Epithelial cell of esophagus (primary cell): ENCODE results near the gene LCT.
A peak's percentile ranks its signal among the peaks of the same experiment; 100 is the strongest.

Experiments used
- DNase-seq: peaks from one replicate; pipeline ENCODE4 v3.0.0; 2010; ENCODE audit warnings: low read depth
- H3K4me3 ChIP-seq: 2 replicates; pipeline ENCODE4 v1.5.1; 2011; ENCODE audit warnings: mild to moderate bottlenecking, low read length, control low read depth
- TF ChIP-seq, protein P1 (sequence below): IDR thresholded peaks from 2 replicates; pipeline ENCODE4 v1.5.1; 2011; ENCODE audit warnings: low read depth, mild to moderate bottlenecking, low read length, control low read depth, inconsistent platforms; ENCODE audit not compliant: insufficient read depth; ENCODE audit errors: missing control alignments

Gene LCT

DNA sequence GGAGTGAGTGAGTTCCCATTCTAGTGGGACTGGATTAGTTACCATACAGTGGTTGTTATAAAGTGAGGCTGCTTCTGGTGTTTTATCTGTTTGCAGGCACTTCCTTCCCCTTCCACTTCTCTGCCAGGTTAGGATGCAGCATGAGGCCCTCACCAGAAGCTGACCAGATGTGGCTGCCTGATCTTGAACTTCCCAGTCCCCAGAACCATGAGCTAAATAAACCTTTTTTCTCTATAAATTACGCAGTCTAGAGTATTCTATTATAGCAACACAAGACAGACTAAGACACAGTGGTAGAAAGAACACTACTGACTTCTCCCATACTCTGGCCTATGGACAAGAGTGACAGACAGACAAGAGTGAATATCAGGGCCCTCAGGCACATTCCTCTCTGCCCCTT lies 14.1 kb downstream of the LCT start:
- no peak overlapping the region for H3K4me3 ChIP-seq
- TF ChIP-seq, protein P1, sequence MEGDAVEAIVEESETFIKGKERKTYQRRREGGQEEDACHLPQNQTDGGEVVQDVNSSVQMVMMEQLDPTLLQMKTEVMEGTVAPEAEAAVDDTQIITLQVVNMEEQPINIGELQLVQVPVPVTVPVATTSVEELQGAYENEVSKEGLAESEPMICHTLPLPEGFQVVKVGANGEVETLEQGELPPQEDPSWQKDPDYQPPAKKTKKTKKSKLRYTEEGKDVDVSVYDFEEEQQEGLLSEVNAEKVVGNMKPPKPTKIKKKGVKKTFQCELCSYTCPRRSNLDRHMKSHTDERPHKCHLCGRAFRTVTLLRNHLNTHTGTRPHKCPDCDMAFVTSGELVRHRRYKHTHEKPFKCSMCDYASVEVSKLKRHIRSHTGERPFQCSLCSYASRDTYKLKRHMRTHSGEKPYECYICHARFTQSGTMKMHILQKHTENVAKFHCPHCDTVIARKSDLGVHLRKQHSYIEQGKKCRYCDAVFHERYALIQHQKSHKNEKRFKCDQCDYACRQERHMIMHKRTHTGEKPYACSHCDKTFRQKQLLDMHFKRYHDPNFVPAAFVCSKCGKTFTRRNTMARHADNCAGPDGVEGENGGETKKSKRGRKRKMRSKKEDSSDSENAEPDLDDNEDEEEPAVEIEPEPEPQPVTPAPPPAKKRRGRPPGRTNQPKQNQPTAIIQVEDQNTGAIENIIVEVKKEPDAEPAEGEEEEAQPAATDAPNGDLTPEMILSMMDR, result no peak
- no peak for DNase-seq

DNA sequence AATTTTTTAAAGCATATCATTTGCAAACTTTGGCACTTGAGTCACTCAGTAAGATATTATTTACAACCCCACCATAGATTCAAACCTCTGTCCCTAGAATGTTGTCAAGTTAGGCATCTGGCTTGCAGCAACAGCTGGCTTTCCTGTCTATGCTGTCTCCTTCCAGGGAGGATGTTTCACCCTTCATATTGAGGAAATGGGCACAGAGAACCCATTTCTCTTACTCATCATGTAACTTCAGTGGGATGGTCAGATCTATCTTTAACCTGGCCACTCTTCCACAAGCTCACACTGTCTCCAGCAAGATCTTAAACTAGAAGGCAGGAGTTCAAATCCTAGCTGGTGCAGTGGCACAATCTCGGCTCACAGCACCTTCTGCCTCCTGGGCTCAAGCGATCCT lies 15.8 kb downstream of the LCT start:
- TF ChIP-seq, protein P1, result no peak
- DNase-seq, result no peak
- H3K4me3 ChIP-seq, result no peak overlapping the region

DNA sequence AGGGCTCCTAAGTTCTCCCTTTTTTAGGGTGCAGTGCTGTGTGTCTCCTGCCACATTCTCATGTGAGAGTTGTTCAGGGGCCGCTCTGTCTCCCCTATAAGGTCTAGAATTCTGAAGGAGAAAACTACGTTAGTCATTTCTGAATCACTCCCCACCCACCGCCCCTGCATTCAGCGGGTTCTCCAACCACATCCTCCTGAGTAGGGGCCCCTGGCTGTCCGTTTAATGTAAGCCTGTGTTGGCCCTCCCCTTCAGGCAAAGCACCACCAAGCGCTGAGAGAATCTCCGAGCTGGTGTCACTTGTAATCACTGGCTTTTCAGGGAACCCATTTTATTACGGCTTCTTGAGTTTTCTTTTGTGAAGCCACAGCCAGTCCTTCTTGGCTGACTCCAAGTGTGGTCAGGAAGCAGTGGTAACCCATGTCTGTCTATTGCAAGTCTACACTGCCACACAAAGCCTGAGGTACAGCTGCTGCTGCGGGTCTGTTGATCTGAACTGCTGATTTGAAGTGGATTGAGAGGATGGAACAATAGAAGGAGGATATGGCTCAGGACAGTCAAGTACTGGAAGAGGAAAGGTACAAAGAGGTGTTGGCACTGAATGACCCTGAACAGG lies 16.9 kb downstream of the LCT start:
- no peak overlapping the region for H3K4me3 ChIP-seq
- TF ChIP-seq, protein P1, result no peak
- no peak for DNase-seq

DNA sequence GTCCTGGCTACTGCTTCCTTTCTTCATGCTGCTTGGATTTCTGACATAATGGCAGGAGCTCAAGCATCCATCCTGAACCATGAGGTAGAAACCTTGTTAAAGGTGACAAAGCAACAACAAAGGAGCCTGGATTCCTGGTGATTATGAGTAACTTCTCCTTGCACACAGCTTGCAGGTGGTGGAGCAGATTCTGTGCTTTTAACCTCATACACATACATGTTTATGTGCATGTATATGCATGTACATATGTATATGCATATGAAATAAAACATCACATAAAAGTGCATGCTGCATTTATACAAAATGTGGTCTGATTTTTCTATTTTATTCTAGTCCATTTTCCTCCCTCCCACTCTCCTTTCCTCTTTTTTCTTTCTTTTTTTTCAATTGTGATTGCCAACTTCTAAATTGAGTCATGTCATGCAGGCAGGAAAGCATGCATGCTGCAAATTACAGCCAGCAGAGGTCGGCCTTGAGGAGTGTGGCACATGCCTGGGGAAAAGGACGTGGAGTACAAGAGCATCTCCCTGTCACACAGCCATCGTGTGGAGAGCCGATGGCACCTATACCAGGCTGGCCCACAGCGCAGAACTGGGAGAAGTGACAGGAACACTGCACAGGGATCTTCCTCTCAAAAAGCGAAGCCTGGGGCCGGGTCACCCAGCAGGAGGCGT lies 17.9 kb downstream of the LCT start:
- peak; percentile 46 for DNase-seq
- no peak overlapping the region for H3K4me3 ChIP-seq
- TF ChIP-seq, protein P1, result peak; percentile 51

DNA sequence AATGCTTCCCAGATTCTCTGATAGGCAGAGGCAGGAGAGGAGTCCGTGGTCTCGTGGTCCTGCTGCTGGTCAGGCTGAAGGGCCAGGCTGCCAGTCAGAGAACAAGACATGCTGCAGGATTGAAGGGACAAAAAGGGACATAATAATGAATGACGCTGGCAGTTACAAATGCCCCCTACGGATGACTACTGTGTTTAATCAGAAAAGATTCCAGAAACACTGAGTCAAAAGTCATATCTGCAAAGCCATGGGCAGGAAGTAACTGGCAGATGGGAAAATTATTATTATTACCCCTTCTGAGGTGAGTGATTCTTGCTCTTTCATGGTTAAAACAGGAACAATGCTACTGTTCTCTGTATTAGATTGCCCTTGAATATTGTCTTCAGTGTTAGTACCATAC lies 19.0 kb downstream of the LCT start:
- DNase-seq, result peak; percentile 36
- TF ChIP-seq, protein P1, result no peak
- no peak overlapping the region for H3K4me3 ChIP-seq

DNA sequence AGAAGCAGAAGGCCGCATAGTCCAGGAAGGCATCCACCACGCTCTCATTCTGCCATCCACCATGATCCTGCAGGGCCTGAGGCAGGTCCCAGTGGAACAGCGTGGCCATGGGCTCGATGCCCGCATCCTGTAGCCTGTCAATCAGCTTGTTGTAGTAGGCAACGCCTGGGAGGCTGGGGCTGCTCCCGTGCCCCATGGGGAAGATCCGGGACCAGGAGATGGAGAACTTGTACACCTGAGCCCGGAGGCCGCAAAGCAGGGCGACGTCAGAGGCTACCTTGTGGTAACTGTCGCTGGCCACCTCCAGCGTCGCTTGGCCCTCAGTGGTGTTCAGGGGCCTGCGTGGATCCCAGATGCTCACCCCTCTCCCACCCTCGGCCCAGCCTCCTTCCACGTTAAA lies 19.5 kb downstream of the LCT start:
- TF ChIP-seq, protein P1, result no peak
- DNase-seq, result no peak
- H3K4me3 ChIP-seq, result no peak overlapping the region

DNA sequence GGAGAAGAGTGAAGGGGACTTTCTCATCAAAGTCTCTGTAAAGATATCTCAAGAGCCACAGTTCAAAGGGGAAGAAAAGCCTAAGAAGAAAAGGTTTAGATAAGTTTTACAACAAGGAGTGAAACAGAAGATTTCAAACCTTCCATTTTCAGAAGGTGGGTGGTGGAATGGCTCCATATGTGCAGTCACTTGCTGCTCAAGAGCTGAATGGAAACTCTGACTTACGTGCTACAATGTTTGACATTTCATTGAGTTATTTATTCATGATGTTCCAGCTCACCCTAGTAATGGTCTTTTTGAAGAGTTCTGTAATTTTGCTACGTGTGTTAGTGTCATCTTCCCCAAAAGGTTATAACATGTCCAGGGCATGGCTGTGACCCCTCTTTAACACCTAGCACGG lies 21.7 kb downstream of the LCT start:
- TF ChIP-seq, protein P1, result no peak
- DNase-seq, result no peak

More for the DNA sequence above, 21.7 kb downstream of the LCT start:
- no peak overlapping the region for H3K4me3 ChIP-seq
